ENCODE data around the gene NKAIN1. TPM values are rescaled to one million over a fixed set of nuclear protein-coding genes. Genes with fewer than 3 reads are reported as not detected.
A peak's percentile ranks its signal among the peaks of the same experiment; 100 is the strongest.
"Not testable (repeated sequence)": the region's sequence is repeated elsewhere in the genome, so short reads cannot be mapped to it uniquely, and the experiment has no call there.

Gene NKAIN1
- total and polyA plus RNA-seq, 12 donors: 2.9 to 195 (median 10.5) TPM

DNA sequence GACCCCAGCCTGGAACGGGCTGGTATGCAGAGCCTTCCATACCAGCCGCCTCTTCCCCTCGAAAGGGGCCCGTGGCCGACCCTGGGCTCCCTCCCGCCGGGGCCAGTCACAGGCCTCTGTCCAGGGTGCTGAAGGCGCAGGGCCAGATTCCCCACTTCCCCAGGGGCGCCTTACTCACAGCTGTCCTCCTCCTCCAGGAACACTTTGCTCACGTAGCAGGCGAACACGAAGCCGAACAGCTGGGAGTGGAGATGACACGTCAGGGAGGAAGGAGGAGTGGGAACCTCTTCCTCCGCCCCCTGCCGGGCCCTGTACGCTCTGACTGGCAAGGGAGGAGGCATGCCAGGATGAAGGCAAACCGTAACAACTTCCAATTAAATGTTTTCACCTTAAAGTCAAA lies 57.3 kb downstream of the NKAIN1 start:
- DNase-seq: peak; percentile 84 to 93 (median 90)
- Histone ChIP-seq H3K9me3 (replicated peaks in 1 of 3) (no peaks in the 10 kb centered on the region), H3K4me1 (replicated peaks in 1 of 2) (peaks cover 10 to 15% of the 10 kb centered on the region in 2 donors), H3K27me3 (no peaks in the 10 kb centered on the region), H3K4me3 (peak overlapping the region in 1 of 4 donors; percentile 39), H3K36me3 (replicated peaks in 1 of 2) (no peaks in the 10 kb centered on the region), H3K27ac (peak overlapping the region in 2 of 5 donors; percentile 15 to 54)
- intact Hi-C loops (cut with DNase I): loop anchor here (5.0 to 10.0 kb wide), 4 partner anchors 152 to 362 kb away; no protein-coding TSS in a partner anchor
- 0 to 4% (median 2%) methylated on average over 3 to 18 of the region's 18 CpGs for WGBS, 4 donors
- TF ChIP-seq POLR2A (IDR thresholded peaks at IDR 0.05): no peak
- TF ChIP-seq, protein P1, sequence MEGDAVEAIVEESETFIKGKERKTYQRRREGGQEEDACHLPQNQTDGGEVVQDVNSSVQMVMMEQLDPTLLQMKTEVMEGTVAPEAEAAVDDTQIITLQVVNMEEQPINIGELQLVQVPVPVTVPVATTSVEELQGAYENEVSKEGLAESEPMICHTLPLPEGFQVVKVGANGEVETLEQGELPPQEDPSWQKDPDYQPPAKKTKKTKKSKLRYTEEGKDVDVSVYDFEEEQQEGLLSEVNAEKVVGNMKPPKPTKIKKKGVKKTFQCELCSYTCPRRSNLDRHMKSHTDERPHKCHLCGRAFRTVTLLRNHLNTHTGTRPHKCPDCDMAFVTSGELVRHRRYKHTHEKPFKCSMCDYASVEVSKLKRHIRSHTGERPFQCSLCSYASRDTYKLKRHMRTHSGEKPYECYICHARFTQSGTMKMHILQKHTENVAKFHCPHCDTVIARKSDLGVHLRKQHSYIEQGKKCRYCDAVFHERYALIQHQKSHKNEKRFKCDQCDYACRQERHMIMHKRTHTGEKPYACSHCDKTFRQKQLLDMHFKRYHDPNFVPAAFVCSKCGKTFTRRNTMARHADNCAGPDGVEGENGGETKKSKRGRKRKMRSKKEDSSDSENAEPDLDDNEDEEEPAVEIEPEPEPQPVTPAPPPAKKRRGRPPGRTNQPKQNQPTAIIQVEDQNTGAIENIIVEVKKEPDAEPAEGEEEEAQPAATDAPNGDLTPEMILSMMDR (IDR thresholded peaks at IDR 0.05): peak in 5 of 6 experiments; percentile 29 to 46 (median 44)

DNA sequence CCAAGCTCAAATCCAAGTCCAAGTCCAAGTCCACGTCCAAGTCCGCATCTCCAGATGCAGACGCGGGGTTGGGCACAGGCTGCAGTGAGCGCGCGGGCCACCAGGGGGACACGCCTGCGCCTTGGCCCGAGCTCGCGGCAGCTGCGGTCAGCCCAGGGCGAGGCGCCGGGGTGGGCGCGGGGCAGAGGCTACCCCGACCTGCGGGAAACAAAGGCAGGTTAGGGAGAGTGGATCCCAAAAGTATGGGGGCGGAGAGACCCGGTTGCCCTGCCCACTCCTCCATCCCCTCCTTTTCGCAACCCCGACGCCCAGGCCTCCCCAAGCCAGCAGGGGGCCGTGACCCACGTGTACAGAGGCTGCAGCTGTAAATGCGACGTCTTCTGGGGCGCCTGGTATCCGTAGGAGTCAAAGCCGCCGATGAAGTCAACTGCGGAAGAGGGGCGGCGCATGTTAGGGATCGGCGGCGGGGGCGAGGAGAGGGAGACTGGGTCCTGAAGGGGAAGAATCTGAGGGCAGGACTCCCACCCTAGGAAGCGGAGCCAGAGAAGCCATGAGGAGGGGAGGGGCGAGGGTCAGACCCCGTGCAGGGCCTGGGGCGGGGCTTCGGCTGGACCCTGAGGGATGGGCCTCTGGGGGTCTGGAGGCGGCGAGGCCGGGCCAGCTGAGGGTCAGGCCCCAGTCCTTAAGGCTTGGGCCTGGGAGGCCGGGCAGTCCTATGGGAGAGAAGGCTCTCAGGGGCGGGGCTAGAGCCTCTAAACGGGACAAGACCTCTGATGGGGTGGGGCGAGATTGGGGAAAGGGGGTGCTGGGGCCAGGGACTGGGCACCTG lies 58.0 kb downstream of the NKAIN1 start:
- Histone ChIP-seq H3K36me3 (replicated peaks in 1 of 2) (no peaks in the 10 kb centered on the region), H3K27ac (peak overlapping the region in 2 of 5 donors; percentile 15 to 54), H3K27me3 (no peaks in the 10 kb centered on the region), H3K4me3 (peak overlapping the region in 1 of 4 donors; percentile 39), H3K9me3 (replicated peaks in 1 of 3) (no peaks in the 10 kb centered on the region), H3K4me1 (replicated peaks in 1 of 2) (peaks cover 10 to 15% of the 10 kb centered on the region in 2 donors)
- TF ChIP-seq, protein P1 (IDR thresholded peaks at IDR 0.05): peak; percentile 59 to 87 (median 78)
- TF ChIP-seq POLR2A (IDR thresholded peaks at IDR 0.05): no peak
- 4 to 10% (median 7%) methylated on average over 24 to 52 of the region's 52 CpGs for WGBS, 4 donors
- DNase-seq: peak; percentile 46 to 83 (median 68)
- intact Hi-C loops (cut with DNase I): loop anchor here (5.0 to 10.0 kb wide), 4 partner anchors 153 to 363 kb away; no protein-coding TSS in a partner anchor

DNA sequence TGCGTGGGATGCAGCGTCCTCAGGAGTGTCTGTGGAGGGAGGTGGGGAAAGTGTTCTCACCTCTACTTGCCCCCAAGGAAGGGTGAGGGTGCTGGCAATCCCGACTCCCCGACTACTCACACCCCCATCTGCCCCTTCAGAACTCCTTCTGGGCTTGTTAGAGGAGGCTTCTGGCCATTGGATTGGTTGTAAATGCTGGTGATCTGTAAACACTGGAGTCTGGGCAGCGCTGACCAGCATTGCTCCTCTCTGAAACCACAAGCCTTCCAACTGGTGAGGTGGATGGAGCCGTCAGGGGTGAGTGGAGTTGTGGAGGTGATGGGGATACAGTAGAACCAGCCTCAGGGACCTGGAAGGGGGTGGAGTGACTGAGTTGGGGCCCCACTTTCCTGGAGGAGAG lies 59.3 kb downstream of the NKAIN1 start:
- H3K27ac ChIP-seq: no peak overlapping the region
- intact Hi-C loops (cut with DNase I): loop anchor here (5.0 to 10.0 kb wide), 4 partner anchors 154 to 364 kb away; no protein-coding TSS in a partner anchor
- no peak for TF ChIP-seq POLR2A (IDR thresholded peaks at IDR 0.05)
- TF ChIP-seq, protein P1 (IDR thresholded peaks at IDR 0.05): no peak
- peaks cover 10 to 15% of the 10 kb centered on the region in 2 donors for H3K4me1 ChIP-seq (replicated peaks in 1 of 2)
- no peaks in the 10 kb centered on the region for H3K27me3 ChIP-seq
- H3K36me3 ChIP-seq (replicated peaks in 1 of 2): no peaks in the 10 kb centered on the region
- DNase-seq: no peak
- 62 to 87% (median 75%) methylated on average over 3 to 6 of the region's 6 CpGs for WGBS, 4 donors
- H3K4me3 ChIP-seq: no peak overlapping the region
- no peaks in the 10 kb centered on the region for H3K9me3 ChIP-seq (replicated peaks in 1 of 3)

DNA sequence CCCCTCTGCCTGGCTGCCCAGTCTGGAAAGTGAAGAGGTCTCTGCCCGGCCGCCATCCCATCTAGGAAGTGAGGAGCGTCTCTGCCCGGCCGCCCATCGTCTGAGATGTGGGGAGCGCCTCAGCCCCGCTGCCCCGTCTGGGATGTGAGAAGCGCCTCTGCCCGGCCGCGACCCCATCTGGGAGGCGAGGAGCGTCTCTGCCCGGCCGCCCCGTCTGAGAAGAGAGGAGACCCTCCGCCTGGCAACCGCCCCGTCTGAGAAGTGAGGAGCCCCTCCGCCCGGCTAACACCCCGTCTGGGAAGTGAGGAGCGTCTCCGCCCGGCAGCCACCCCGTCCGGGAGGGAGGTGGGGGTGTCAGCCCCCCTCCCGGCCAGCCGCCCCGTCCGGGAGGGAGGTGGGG lies 63.4 kb downstream of the NKAIN1 start:
- H3K4me3 ChIP-seq; H3K9me3 ChIP-seq (replicated peaks in 1 of 3); intact Hi-C loops (cut with DNase I); H3K36me3 ChIP-seq (replicated peaks in 1 of 2); H3K4me1 ChIP-seq (replicated peaks in 1 of 2); H3K27me3 ChIP-seq; H3K27ac ChIP-seq; DNase-seq: not testable (repeated sequence)
- 93 to 100% (median 96%) methylated on average over 4 to 33 of the region's 33 CpGs; no CpG with 5 or more reads in 1 of the 4 donors for WGBS, 4 donors
